OCI-LY3 (cell line): ENCODE results near the gene OGFR.

Experiments
- H2AFZ ChIP-seq: fragments of 200-600, 300-600 bp; shearing (Covaris generic); 2 replicates; pipeline ENCODE4 v1.6.0; 2014; ENCODE audit warnings: antibody characterized with exemption, low read depth, low read length
- H3K27ac ChIP-seq: fragments of 200-600, 300-600 bp; sonication (generic); 2 replicates; pipeline ENCODE4 v1.5.1; 2014; ENCODE audit warnings: mild to moderate bottlenecking, low read length, moderate library complexity, mixed read lengths
- H3K27me3 ChIP-seq: fragments of 200-600, 300-600 bp; sonication (generic); 2 replicates; pipeline ENCODE4 v1.6.1; 2014; ENCODE audit warnings: low read depth, low read length, mixed read lengths
- H3K36me3 ChIP-seq: fragments of 200-600, 300-600 bp; sonication (generic); replicated peaks from 2 replicates; pipeline ENCODE3; 2014; ENCODE audit warnings: low read depth, low read length, mixed read lengths
- H3K4me1 ChIP-seq: fragments of 300-600, 200-600 bp; sonication (generic); 2 replicates; pipeline ENCODE4 v1.6.1; 2014; ENCODE audit warnings: low read length, mixed read lengths
- H3K4me2 ChIP-seq: fragments of 200-600, 300-600 bp; sonication (generic); 2 replicates; pipeline ENCODE4 v1.6.1; 2014; ENCODE audit warnings: low read length, mixed read lengths
- H3K4me3 ChIP-seq: fragments of 300-600, 200-600 bp; sonication (generic); 2 replicates; pipeline ENCODE4 v1.5.1; 2014; ENCODE audit warnings: antibody characterized with exemption, mild to moderate bottlenecking, low read length, moderate library complexity
- H3K79me2 ChIP-seq: fragments of 300-600, 200-600 bp; shearing (Covaris generic); 2 replicates; pipeline ENCODE4 v1.6.1; 2014; ENCODE audit warnings: mild to moderate bottlenecking, low read length, mixed read lengths
- H3K9ac ChIP-seq: fragments of 300-600, 200-600 bp; shearing (Covaris generic); 2 replicates; pipeline ENCODE4 v1.6.0; 2014; ENCODE audit warnings: mild to moderate bottlenecking, low read length, moderate library complexity
- H3K9me3 ChIP-seq: fragments of 200-600, 300-600 bp; shearing (Covaris generic); 2 replicates; pipeline ENCODE4 v1.6.1; 2014; ENCODE audit warnings: low read length, mixed read lengths; ENCODE audit not compliant: insufficient read depth
- H4K20me1 ChIP-seq: fragments of 200-600, 300-600 bp; sonication (generic); 2 replicates; pipeline ENCODE4 v1.6.1; 2016; ENCODE audit warnings: low read length, mixed read lengths; ENCODE audit not compliant: insufficient read depth
- EZH2phosphoT487 ChIP-seq: fragments of 200-600 bp; shearing (Covaris generic); IDR thresholded peaks from 2 replicates; pipeline ENCODE4 v1.6.1; 2018; ENCODE audit warnings: antibody characterized with exemption, mixed run types, low read depth
- TF ChIP-seq, protein P1 (sequence below): fragments of 200-600, 300-600 bp; sonication (generic); IDR thresholded peaks from 2 replicates; pipeline ENCODE4 v1.5.1; 2014; ENCODE audit warnings: antibody characterized with exemption, low read length, low read depth

Gene OGFR

GRCh38 chr20:62835931-62836861, 31.6 kb downstream of the OGFR start:
- H3K27me3 ChIP-seq = no peaks in the 10 kb centered on the region
- no peak overlapping the region for H3K9ac ChIP-seq
- no peak overlapping the region for H3K4me3 ChIP-seq
- H3K36me3 ChIP-seq = peaks cover 30% of the 10 kb centered on the region
- no peak for TF ChIP-seq EZH2phosphoT487
- TF ChIP-seq, protein P1, sequence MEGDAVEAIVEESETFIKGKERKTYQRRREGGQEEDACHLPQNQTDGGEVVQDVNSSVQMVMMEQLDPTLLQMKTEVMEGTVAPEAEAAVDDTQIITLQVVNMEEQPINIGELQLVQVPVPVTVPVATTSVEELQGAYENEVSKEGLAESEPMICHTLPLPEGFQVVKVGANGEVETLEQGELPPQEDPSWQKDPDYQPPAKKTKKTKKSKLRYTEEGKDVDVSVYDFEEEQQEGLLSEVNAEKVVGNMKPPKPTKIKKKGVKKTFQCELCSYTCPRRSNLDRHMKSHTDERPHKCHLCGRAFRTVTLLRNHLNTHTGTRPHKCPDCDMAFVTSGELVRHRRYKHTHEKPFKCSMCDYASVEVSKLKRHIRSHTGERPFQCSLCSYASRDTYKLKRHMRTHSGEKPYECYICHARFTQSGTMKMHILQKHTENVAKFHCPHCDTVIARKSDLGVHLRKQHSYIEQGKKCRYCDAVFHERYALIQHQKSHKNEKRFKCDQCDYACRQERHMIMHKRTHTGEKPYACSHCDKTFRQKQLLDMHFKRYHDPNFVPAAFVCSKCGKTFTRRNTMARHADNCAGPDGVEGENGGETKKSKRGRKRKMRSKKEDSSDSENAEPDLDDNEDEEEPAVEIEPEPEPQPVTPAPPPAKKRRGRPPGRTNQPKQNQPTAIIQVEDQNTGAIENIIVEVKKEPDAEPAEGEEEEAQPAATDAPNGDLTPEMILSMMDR = no peak
- no peaks in the 10 kb centered on the region for H3K79me2 ChIP-seq
- no peaks in the 10 kb centered on the region for H4K20me1 ChIP-seq
- no peak overlapping the region for H3K27ac ChIP-seq
- no peaks in the 10 kb centered on the region for H3K9me3 ChIP-seq
- H2AFZ ChIP-seq = no peak overlapping the region
- no peak overlapping the region for H3K4me2 ChIP-seq
- H3K4me1 ChIP-seq = peaks cover 53% of the 10 kb centered on the region

DNA sequence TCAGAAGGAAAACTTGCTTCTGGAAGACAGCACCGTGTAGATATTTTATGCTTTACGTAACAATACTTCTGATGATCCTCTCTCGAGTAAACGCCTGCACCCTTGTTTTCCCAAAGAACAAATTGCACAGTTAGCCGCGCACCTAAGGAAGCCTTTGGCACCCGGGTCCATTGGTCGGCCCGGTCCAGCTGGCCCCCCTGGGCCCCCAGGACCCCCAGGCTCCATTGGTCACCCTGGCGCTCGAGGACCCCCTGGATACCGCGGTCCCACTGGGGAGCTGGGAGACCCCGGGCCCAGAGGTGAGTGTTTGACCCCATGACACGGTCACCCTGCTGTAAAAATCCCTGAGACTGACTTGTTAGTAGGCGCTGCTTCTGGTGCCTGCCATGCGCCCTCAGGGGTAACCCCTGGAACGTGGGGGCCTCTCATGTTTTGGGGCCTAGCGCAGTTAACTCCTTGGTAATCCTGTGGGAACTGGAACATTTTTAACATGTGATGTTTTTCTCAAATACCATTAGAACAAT, 32.4 kb downstream of the OGFR start:
- H3K27ac ChIP-seq = peak overlapping the region; percentile 71
- TF ChIP-seq, protein P1 = no peak
- no peak for TF ChIP-seq EZH2phosphoT487

DNA sequence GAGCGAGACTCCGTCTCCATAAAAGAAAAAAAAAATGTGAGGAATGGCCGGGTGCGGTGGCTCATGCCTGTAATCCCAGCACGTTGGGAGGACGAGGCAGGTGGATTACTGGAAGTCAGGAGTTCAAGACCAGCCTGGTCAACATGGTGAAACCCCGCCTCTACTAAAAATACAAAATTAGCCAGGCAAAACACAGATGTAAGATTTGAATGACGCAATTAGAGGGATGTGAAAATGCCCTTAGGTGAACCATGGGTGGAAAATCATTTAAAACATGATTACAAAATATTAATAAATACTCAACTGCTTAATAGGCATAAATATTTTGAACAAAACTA, 33.1 kb downstream of the OGFR start:
- H3K4me1 ChIP-seq = peaks cover 38% of the 10 kb centered on the region
- no peaks in the 10 kb centered on the region for H3K79me2 ChIP-seq
- H3K4me3 ChIP-seq = peak overlapping the region; percentile 12
- H3K36me3 ChIP-seq = peaks cover 32% of the 10 kb centered on the region
- peak overlapping the region; percentile 71 for H3K27ac ChIP-seq
- H3K4me2 ChIP-seq = peak overlapping the region; percentile 51
- peak overlapping the region; percentile 9; the same call in 1 of the 2 replicates for H3K9ac ChIP-seq
- H3K9me3 ChIP-seq = no peaks in the 10 kb centered on the region
- no peaks in the 10 kb centered on the region for H4K20me1 ChIP-seq
- H2AFZ ChIP-seq = no peak overlapping the region
- no peak for TF ChIP-seq EZH2phosphoT487
- TF ChIP-seq, protein P1 = no peak
- H3K27me3 ChIP-seq = no peaks in the 10 kb centered on the region

More for the DNA sequence above, 32.4 kb downstream of the OGFR start:
- no peak overlapping the region for H3K4me3 ChIP-seq
- no peaks in the 10 kb centered on the region for H3K27me3 ChIP-seq
- H4K20me1 ChIP-seq = no peaks in the 10 kb centered on the region
- H3K9ac ChIP-seq = no peak overlapping the region
- no peaks in the 10 kb centered on the region for H3K79me2 ChIP-seq
- no peaks in the 10 kb centered on the region for H3K9me3 ChIP-seq
- peak overlapping the region; percentile 51; the same call in 1 of the 2 replicates for H3K4me2 ChIP-seq
- peaks cover 32% of the 10 kb centered on the region for H3K36me3 ChIP-seq
- no peak overlapping the region for H2AFZ ChIP-seq
- H3K4me1 ChIP-seq = peaks cover 45% of the 10 kb centered on the region

- peak overlapping the region; percentile 12 for H3K4me3 ChIP-seq
- no peak for TF ChIP-seq EZH2phosphoT487
- TF ChIP-seq, protein P1 = no peak
- peaks cover 33% of the 10 kb centered on the region for H3K4me1 ChIP-seq
- H3K27ac ChIP-seq = peak overlapping the region; percentile 71
- H3K9ac ChIP-seq = peak overlapping the region; percentile 9
- no peaks in the 10 kb centered on the region for H4K20me1 ChIP-seq
- no peaks in the 10 kb centered on the region for H3K27me3 ChIP-seq
- H3K4me2 ChIP-seq = peak overlapping the region; percentile 51
- H3K9me3 ChIP-seq = no peaks in the 10 kb centered on the region
- H2AFZ ChIP-seq = no peak overlapping the region
- H3K36me3 ChIP-seq = peaks cover 32% of the 10 kb centered on the region
- no peaks in the 10 kb centered on the region for H3K79me2 ChIP-seq
Observed at GRCh38 chr20:62838128-62838891, 33.7 kb downstream of the OGFR start.
